ENCODE measurements around the gene RTN4R.
"Not testable (repeated sequence)": the region's sequence is repeated elsewhere in the genome, so short reads cannot be mapped to it uniquely, and the experiment has no call there.

Gene RTN4R

DNA sequence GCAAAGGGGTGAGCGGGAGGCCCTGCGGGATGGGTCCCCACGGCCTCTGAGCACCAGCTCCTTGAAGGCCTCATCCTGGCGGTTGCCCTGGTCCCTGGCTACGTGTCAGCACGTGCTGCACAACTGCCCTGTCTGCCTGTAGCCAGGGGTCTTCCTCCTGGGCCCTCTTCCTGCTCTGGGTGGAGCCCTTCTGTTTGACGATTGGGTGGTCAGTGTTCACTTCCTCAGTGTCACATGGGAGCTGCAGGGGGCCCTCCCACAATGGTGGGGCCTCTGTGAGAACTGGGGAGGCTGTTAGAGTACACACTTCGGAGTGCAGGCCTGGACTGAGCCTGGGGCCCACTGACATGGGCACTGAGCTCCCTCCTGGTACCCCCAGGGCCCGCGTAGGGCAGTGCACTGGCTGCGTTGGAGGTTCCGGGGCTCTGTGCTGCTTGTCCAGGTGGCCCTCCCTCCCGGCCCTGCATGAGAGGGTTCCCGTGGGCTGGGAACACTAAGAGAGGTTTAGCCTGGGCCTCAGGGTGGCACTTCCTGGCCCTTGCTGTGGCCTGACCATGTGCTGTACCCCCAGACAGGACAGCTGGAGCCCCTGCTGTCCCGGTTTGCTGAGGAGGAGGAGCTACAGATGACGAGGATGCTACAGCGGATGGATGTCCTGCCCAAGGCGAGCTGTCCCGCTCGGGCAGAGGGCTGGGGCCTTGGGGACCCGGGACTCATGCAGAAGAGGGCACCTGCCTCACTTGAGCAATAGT is 38.0 kb upstream of the RTN4R start:
- DNase-seq, result no peak

DNA sequence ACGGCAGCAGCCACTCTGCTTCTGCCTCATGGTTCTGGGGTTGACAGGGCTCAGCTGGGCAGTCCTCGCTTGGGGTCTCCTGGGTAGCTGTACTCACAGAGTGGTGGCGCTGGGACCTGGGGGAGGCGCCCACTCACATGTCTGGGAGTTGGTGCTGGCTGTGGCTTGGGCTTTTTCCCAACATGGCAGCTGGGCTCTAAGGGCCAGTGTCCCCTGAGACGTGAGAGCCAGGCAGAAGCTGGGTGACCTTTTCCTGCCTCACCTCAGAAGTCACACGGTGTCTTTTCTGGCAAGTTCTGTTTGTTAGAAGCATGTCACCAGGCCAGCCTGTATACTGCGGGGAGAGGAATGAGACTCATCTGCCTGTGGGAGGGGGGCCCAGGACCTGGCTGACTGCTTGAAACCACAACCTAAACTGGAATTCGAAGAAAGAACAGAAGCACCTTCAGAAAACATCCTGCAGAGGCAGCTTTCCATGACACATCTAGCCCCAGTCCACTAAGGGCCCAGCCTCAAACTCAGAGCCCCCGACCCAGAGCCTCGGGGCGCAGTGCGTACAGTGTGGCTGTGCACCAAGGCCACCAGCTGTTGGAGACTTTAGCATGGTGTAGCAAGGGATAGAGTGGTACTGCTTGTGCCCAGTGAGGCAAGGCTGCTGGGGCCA is 37.2 kb upstream of the RTN4R start:
- DNase-seq, result not testable (repeated sequence)

DNA sequence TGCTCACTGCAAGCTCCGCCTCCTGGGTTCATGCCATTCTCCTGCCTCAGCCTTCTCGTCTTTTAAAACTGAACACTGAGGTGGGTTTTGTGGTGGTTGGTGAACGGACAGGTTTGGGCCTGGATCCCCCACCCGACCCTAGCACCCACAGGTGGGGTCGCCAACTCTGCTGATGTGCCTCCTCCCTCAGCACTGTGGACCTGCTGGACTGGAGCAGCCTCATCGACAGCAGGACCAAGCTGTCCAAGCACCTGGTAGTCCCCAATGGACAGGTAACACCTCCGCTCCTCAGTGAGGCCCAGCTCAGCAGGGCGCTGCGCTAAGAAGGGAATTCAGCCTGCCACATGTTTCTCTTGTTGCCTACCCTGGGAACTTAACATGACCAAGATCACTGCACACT is 36.5 kb upstream of the RTN4R start:
- no peak for DNase-seq

DNA sequence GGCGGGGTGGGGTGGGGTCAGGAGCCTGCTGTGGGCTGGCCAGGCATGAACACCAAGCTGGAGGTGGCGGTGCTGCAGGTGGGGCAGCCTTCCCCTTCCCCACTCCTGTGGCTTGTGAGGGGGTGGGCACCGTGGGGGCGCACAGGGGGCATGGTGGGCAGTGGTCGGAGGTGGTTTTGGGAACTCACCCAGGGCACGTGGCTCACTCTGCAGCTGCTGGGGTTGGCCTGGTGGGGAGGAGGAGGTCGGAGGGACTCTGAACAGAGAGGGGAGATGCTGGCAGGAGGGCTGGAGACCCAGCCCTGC is 35.1 kb upstream of the RTN4R start:
- not testable (repeated sequence) for DNase-seq

DNA sequence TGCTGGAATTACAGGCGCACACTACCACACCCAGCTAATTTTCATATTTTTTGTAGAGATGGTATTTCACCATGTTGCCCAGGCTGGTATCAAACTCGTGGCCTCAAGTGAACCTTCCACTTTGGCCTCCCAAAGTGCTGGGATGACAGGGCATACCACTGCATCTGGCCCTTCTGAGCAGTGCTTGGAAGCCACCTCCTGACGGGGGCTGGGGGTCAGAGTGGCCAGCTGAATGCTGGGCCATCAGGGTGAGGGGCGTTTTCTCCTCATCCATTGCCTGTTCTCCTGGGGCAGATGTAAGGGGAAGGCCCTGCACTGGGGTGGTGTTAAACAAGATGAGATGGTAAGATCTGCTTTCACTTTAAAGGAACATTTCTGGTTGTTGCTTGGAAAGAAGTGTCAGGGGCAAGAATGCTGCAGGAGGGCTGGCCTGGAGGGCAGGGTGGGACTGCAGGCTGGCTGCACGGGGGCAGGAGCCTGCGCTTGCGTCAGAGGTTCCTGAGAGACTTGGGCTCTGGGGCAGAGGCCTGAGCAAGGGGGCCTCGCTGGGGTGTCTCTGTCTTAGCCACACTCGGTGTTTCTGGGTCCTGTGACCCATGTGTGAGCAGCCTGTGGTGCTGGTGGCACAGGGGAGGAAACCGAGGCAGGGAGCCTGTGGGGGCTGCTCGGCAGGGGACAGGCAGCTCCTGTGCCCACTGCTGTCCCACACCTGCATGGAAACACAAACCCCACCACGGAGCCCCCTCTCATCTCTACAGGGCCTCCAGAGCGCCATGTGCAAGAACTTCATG is 34.5 kb upstream of the RTN4R start:
- DNase-seq, result no peak

DNA sequence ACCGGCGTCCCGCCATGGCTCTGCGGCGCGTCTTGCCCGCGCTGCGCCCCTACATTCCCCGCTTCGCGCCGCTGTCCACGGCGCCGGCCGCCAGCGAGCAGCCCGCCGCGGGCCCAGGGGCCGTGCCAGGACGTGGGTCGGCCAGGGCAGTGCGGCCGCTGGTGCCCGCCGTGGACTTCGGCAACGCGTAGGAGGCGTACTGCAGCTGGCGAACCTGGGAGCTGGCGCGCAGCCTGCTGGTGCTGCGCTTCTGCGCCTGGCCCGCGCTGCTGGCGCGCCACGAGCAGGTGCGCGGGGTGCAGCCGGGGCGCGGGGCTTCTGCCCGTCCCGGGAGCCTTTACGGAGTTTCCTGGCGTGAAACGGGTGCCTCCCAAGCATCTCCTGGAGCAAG is 31.6 kb upstream of the RTN4R start:
- DNase-seq, result no peak

DNA sequence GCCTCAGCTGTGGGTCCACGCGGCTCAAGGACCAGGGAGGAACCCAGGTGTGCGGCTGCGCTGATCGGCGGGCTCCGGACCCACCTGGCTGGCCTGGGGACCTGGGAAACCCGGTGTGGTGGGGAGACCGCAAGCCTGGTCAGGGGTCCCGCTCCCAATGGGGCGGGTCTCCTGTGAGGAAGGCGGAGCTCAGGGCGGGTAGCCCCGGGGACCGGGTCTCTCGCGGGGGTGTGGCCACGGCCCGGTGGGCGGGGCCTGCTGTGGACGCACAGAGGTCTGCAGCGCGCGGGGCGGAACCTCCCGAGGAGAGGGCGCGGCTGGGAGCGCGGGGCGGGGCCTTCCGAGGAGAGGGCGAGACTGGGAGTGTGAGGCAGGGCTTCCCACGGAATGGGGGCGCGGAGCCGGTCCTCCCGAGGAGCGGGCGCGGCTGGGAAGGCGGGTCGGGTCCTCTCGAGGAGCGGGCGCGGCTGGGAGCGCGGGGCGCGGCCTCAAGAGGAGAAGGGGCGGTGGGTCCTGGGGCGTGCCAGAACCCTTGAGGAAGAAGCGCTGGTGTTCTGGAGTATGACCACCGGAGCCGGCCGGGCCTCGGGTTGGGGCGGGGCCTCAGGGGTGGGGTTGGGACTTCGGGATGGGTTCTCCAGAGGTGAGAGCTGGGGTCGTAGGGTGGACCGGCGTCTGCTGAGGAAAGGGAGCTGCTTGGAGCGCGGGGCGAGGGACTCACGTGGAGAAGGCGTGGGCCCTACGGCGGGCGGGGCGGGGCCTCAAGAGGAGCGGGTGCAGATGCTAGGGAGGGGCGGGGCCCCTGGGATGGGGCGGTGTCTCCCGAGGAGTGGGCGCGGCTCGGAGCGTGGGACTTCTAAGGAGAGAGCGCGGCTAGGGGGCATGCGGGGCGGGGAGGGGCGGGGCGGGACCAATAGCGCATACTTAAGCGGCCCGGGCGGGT is 31.0 kb upstream of the RTN4R start:
- DNase-seq, result peak; percentile 94 to 95

DNA sequence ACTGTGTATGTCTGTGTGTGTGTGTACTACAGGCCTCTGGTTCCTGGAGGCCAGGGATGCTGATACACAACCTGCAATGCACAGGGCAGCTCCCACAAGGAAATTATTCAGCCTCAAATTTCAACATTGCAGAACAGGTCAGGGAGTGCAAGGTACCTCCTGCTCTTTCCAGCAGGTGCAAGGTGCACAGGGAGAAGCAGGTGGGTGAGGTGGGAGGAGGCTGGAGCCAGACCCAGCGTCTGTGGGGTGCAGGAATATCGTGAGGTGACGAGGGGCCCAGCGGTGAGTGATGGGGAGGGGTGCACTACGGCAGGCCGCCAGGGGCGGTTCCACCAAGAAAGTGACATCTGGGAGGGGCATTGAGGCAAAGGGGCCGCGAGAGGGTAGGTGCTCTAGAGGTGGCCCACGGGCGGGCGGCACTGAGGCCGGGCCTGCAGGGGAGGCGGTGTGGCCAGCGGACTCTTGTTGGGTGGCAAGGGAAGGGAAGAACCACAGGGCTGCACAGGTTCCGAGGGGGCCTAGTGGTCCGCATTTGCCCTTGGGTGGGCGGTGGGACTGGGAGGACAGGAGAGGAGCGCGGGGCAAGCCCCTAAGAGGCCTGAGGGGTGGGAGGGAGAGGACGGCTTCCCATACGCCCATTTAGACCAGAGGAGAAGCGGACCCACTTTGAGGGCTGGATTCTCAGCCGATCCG is 30.1 kb upstream of the RTN4R start:
- DNase-seq, result no peak

DNA sequence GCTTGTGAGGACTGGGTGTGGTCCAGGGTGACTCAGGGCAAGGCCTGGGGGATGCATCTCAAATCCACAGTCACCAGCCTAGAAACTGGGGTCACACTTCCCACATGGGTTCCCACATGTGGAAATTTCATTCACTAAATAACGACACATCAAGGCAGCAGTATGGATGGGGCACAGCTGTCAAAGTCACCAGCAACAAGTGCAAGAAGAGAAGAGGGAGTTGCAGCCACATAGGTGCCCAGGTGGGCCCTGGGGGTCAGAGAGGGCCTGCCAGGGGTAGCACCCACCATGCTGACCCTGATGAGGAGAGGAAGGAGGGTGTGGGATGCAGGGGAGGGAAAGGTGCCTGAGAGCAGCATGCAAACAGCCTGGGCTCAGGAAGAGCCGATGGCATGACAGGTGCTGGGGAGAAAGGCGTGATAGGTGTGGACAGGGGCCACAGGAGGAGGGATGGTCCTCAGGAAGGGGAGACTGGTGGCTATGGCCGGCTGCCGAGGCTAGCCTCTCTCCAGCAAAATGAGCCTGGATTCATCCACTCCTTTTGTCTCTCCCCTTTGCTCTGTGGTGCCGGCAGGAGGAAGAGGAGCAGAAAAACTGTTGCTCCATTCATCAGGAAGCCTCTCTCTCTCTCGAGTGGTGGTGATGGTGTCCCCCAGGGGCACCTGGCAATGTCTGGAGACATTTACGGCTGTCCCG is 29.4 kb upstream of the RTN4R start:
- DNase-seq, result no peak

DNA sequence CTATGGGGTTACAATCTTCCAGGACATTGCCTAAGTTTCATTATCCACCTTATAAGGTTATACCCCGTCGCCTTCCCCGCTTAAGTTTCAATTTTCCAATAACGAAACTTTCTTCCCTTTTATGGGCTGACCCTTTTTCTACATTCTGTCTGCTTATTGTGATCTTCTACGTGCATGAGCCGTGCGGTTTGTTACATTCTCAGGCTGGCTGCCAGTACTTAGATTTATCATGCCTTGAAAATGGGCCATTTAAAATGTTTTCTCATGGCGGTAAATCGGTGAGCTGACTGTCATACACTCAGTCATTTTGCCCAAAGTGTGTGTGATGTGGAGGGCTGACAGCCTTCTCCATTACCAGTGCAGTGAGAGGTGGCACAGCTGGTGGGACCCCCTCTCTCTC is 28.5 kb upstream of the RTN4R start:
- DNase-seq, result no peak

DNA sequence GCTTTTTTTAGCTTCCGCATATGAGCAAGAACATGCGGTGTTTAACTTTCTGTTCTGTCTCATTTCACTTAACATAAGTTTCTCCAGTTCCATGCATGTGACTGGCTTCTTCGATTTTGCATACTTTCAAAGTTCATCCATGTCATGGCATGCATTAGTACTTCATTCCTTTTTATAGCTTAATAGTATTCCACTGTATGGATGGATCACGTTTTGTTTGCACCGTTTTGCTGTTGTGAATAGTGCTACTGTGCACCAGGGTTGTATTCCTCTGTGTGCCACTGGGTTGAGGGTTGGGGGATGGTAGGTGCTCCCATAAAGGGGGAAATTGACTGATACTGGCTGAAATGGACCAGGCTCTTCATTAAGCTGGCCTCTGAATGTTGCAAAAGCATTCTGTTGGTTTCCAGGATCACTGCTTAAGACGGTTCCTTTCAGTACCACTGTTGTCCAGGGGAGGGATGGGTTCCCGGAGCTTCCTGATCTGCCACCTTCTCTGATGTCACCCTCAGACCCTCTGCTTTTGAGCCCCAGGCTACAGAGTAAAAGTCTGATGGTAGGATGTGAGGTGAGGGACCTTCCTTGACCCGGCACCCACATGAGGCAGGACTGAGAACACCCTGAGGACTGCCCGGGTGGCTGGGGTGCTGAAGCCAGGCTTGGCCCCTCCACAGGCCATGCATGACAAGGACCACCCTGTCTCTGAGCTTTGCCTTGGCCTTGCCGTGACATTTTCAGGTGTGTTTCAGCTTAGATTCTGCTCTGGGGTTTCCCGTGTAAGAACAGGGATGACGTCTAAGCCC is 27.3 kb upstream of the RTN4R start:
- no peak for DNase-seq

DNA sequence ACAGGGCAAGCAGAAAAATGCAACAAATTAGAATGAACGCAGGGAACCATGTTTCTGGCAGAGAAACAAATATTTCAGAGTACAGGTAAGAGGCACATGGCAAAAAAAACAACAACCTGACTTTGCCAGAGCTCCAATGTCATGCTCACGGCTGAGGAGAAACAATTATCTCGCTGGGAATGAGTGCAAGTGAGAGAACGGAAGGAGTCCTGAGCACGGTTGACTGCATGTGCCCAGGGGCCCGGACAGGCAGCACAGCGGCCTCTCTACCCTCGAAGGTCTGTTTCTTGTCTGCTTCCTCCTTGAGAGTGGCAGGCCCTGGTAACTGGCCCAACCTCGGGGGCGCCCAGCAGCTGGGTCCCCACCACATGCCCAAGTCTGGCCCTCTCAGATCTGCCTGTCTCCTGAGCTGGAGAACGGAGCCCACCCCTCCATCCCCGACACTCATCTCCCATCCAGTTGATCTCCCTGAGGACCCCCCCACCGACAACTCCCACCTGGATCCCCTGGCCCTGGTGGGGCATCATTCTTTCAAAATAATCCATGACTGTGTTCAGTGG is 24.6 kb upstream of the RTN4R start:
- DNase-seq, result no peak

DNA sequence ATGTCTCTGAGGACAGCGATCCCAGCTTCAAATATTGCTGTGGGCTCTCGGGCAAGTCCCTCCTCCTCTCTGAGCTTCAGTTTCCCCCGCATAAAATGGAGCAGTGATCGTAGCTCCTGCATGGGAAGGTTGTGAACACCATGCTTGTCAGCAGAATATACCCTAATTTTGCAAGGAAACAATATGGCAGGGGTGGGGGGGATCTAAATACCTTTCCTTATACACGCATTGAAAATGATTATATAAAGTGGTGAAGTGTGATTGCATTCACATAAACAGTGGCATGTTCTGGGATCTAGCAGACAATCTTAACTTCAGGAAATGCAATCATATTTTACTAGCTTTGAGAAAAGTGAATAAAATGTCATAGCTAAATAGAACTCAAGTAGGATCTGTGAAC is 24.0 kb upstream of the RTN4R start:
- DNase-seq, result no peak

DNA sequence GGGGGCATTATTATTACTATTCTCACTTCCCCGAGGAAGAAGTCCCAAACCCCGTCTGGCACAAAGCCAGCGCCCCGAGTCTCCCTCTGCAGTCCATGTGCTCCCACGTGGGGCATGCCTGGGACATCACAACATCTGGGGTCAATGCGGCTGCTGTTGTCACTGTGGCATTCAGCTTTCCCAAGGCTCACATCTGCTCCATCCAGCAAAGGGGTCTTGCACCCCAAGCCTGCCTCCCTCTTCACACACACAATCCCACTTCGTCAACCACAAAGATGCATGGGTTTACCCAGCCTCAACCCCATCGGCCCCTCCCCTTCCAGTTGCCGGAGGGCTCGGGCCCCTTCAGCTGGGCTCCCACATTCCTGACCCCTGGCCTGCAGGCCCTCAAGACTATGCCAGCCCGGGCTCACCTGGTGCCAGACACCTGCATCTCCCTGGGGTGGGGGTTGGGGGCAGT is 23.5 kb upstream of the RTN4R start:
- no peak for DNase-seq

DNA sequence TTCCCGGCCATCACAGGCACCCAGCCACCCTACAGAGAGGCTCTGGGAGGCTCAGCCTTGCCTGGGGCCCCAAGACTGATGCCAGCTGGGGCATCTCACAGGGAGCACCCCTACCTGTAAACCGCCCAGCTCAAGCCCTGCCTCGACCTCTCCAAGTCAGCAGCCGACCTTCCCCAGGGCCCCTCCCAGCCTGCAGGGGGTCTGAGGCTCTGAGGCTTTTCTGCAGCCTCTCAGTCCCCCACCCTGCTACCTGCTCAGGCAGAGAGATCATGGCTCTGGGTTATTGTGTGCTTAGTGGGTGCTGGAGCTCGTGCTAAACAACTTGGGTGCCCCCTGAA is 23.1 kb upstream of the RTN4R start:
- DNase-seq, result no peak

DNA sequence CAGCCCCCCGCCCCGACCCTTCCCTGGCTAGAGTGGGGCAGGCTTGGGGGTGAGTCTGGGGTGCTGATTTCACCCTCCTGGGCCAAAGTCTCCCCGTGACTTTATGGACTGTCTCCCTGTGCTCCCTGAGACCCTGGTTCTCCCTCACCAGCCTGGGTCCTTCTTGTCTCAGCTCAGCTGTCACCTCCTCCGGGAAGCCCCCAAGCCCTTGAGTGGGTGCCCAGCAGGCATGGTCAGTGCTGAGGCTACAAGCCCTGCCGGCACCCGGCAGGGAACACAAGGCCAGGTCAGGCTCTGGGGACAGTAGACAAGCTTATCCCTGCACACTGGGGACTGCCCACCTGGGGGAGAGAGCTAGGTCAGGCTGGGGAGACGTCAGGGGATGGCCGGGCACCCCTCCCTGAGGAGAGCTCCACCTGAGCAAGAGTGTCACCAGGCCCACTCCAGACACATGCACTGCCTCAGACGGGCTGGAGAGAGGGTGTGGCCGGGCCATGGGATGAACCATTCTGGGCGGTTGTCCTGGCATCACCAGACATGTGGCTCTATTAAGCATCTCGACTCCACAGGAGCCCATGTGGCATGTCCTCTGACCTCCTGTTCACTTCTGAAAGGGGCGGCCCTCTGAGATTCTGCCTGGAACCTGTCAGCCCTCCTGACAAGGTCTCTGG is 22.6 kb upstream of the RTN4R start:
- no peak for DNase-seq

DNA sequence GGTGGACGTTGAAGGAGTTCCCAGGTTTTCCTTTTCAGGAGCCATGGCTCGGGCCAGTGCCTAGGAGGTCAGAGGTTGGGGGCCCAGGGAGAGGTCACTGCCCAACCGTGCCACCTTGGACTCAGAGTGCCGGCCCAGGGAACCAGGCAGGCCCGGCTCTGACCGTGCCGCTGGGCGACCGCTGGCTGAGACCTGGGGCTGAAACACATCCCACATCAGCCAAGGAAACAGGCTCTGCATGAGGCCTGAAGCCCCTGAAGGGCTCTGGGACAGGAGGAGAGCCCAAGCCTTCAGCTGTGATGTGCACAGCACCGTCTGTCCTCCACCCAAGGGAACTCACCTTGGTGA is 21.9 kb upstream of the RTN4R start:
- no peak for DNase-seq

DNA sequence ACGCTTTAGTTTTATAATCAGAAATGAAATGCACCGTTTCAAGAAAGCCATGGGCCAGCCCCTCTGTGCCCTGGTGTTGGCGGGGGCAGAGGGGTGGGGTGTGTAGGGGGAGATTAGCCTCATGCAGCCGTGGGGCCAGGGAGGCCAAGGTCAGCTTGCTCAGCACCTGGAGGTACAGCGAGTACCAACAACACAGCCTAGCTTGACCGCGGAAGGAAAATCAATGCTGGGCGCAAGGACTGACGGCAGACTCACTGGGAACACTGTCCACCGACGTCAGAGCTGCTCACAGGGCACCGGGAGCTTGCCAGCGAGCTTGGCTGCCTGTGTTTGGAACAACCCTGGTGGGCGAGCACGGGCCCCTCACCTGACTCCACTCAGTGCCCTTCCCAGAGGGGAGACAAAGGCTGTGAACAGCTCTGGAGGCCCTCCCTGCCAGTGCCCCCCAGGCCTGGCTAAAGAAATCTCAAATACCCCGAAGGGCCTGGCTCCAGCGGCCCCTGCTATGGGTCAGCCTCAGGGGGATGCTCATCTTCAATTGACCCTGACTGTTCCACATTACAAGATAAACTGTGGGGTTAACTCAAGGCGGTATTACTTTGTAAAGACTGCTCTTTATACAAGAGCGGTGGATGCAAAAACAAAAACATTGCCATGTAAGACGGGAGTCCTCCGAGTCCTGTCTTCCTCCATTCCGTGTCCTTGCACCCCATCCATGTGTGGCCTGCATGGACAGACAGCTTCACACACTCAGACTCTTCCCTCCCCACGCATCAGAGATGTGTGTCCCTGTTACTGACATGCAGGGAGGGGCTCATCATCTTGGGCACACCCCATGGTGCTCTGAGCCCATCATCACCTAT is 21.3 kb upstream of the RTN4R start:
- not testable (repeated sequence) for DNase-seq
